GM21786 (cell line): Measurements from ENCODE around the gene RCAN2.

Experiments
- ATAC-seq: cut with Tn5 transposase; IDR thresholded peaks from one replicate; pipeline ENCODE4 v1.9.1; 2021; ENCODE audit not compliant: unreplicated experiment

Gene RCAN2

GRCh38 chr6:46296586-46296985 lies 194.7 kb downstream of the RCAN2 start:
- ATAC-seq: no peak

GRCh38 chr6:46293641-46294316 lies 197.5 kb downstream of the RCAN2 start:
- ATAC-seq: peak; percentile 84

- no peak for ATAC-seq
Observed at GRCh38 chr6:46291880-46292279, 199.4 kb downstream of the RCAN2 start.

GRCh38 chr6:46291275-46291633 lies 200.0 kb downstream of the RCAN2 start:
- peak; percentile 33 for ATAC-seq

- no peak for ATAC-seq
Observed at GRCh38 chr6:46290421-46291274, 200.6 kb downstream of the RCAN2 start.

- no peak for ATAC-seq
Observed at GRCh38 chr6:46289898-46290297, 201.4 kb downstream of the RCAN2 start.

- ATAC-seq: no peak
Observed at GRCh38 chr6:46288835-46289234, 202.4 kb downstream of the RCAN2 start.

GRCh38 chr6:46287681-46288080 lies 203.6 kb downstream of the RCAN2 start:
- no peak for ATAC-seq

GRCh38 chr6:46287043-46287442 lies 204.2 kb downstream of the RCAN2 start:
- no peak for ATAC-seq

GRCh38 chr6:46284475-46284874 lies 206.8 kb downstream of the RCAN2 start:
- no peak for ATAC-seq

GRCh38 chr6:46281110-46281509 lies 210.1 kb downstream of the RCAN2 start:
- no peak for ATAC-seq

- no peak for ATAC-seq
Observed at GRCh38 chr6:46279874-46280273, 211.4 kb downstream of the RCAN2 start.

GRCh38 chr6:46276576-46277142 lies 214.6 kb downstream of the RCAN2 start:
- no peak for ATAC-seq

- no peak for ATAC-seq
Observed at GRCh38 chr6:46274502-46274901, 216.7 kb downstream of the RCAN2 start.

GRCh38 chr6:46273911-46274310 lies 217.3 kb downstream of the RCAN2 start:
- no peak for ATAC-seq

GRCh38 chr6:46271728-46272127 lies 219.5 kb downstream of the RCAN2 start:
- ATAC-seq: no peak

- ATAC-seq: no peak
Observed at GRCh38 chr6:46271107-46271506, 220.1 kb downstream of the RCAN2 start.

GRCh38 chr6:46270336-46270735 lies 220.9 kb downstream of the RCAN2 start:
- ATAC-seq: no peak

- ATAC-seq: no peak
Observed at GRCh38 chr6:46269447-46270229, 221.6 kb downstream of the RCAN2 start.

- ATAC-seq: no peak
Observed at GRCh38 chr6:46267515-46267914, 223.7 kb downstream of the RCAN2 start.

- no peak for ATAC-seq
Observed at GRCh38 chr6:46265373-46265772, 225.9 kb downstream of the RCAN2 start.
